GM12864 (cell line): ENCODE results near the gene PIEZO2.
A peak's percentile ranks its signal among the peaks of the same experiment; 100 is the strongest.

Experiments used
- DNase-seq: peaks from one replicate; pipeline ENCODE4 v3.0.0-alpha.2; 2011; ENCODE audit warnings: low read depth
- H3K4me3 ChIP-seq: 2 replicates; pipeline ENCODE4 v1.5.1; 2011; ENCODE audit warnings: mild to moderate bottlenecking, low read depth, low read length, control low read depth
- CTCF ChIP-seq: IDR thresholded peaks from 2 replicates; pipeline ENCODE4 v1.5.1; 2011; ENCODE audit warnings: low read depth, mild to moderate bottlenecking, moderate library complexity, low read length, control low read depth, inconsistent platforms; ENCODE audit errors: missing control alignments

The PIEZO2 gene

GRCh38 chr18:10690035-10690329 lies 459.4 kb downstream of the PIEZO2 start:
- TF ChIP-seq CTCF = no peak
- no peak for DNase-seq
- H3K4me3 ChIP-seq = no peak overlapping the region

GRCh38 chr18:10689236-10690034 lies 459.9 kb downstream of the PIEZO2 start:
- DNase-seq = no peak
- TF ChIP-seq CTCF = no peak
- no peak overlapping the region for H3K4me3 ChIP-seq

GRCh38 chr18:10688766-10689165 lies 460.6 kb downstream of the PIEZO2 start:
- no peak for TF ChIP-seq CTCF
- DNase-seq = no peak
- H3K4me3 ChIP-seq = no peak overlapping the region

- H3K4me3 ChIP-seq = no peak overlapping the region
- TF ChIP-seq CTCF = no peak
- DNase-seq = no peak
Measured at GRCh38 chr18:10687161-10687925, 462.0 kb downstream of the PIEZO2 start.

- no peak for DNase-seq
- no peak overlapping the region for H3K4me3 ChIP-seq
- no peak for TF ChIP-seq CTCF
Measured at GRCh38 chr18:10686308-10686707, 463.1 kb downstream of the PIEZO2 start.

GRCh38 chr18:10685484-10685883 lies 463.9 kb downstream of the PIEZO2 start:
- no peak for TF ChIP-seq CTCF
- DNase-seq = peak; percentile 27
- H3K4me3 ChIP-seq = no peak overlapping the region
